HG02840 (cell line): ENCODE results near the gene WAPL.
"Not testable (repeated sequence)": the region's sequence is repeated elsewhere in the genome, so short reads cannot be mapped to it uniquely, and the experiment has no call there.

Source experiments
- ATAC-seq: cut with Tn5 transposase; IDR thresholded peaks from one replicate; pipeline ENCODE4 v1.9.1; 2021; ENCODE audit warnings: mild to moderate bottlenecking, moderate library complexity, moderate number of reproducible peaks; ENCODE audit not compliant: unreplicated experiment, low FRiP score

The WAPL gene

GRCh38 chr10:86391986-86392722, 129.4 kb downstream of the WAPL start:
- ATAC-seq = no peak

- no peak for ATAC-seq
These were observed 130.3 kb downstream of the WAPL start for GRCh38 chr10:86391236-86391840.

- ATAC-seq = no peak
These were observed 131.1 kb downstream of the WAPL start for GRCh38 chr10:86390337-86391120.

- ATAC-seq = peak; percentile 77
These were observed 132.0 kb downstream of the WAPL start for GRCh38 chr10:86389441-86390193.

- not testable (repeated sequence) for ATAC-seq
These were observed 132.5 kb downstream of the WAPL start for GRCh38 chr10:86389109-86389440.

GRCh38 chr10:86388119-86388704, 133.4 kb downstream of the WAPL start:
- no peak for ATAC-seq

- no peak for ATAC-seq
These were observed 134.3 kb downstream of the WAPL start for GRCh38 chr10:86387178-86387794.

GRCh38 chr10:86385806-86386205, 135.8 kb downstream of the WAPL start:
- no peak for ATAC-seq
